GM23338 (cell line): ENCODE data around the gene SSH2. TPM values are rescaled to one million over a fixed set of nuclear protein-coding genes. Genes with fewer than 3 reads are reported as not detected.

Source experiments
- ATAC-seq: fragments of 200-7000 bp; cut with Tn5 transposase; 3 replicates; pipeline ENCODE4 v1.9.1; 2020
- DNase-seq: peaks from one replicate; pipeline ENCODE4 v3.0.0-alpha.2; 2015; ENCODE audit warnings: low spot score
- H2AFZ ChIP-seq: fragments of 200-600 bp; sonication (generic); 2 replicates; pipeline ENCODE4 v1.8.0; 2016; ENCODE audit warnings: antibody characterized with exemption, mild to moderate bottlenecking, moderate library complexity
- H3F3A ChIP-seq: fragments of 200-600 bp; sonication (generic); replicated peaks from 2 replicates; pipeline ENCODE4 v1.8.0; 2017; ENCODE audit warnings: antibody characterized with exemption, mixed run types, low read depth
- H3K27ac ChIP-seq: fragments of 200-600 bp; sonication (generic); 2 replicates; pipeline ENCODE4 v1.6.1; 2016; ENCODE audit warnings: low read depth
- H3K27me3 ChIP-seq: fragments of 200-600 bp; sonication (generic); 2 replicates; pipeline ENCODE4 v1.8.0; 2016; ENCODE audit warnings: mild to moderate bottlenecking, mixed run types, moderate library complexity; ENCODE audit not compliant: insufficient read depth
- H3K36me3 ChIP-seq: fragments of 200-600 bp; sonication (generic); 2 replicates; pipeline ENCODE4 v1.8.0; 2016; ENCODE audit warnings: mild to moderate bottlenecking; ENCODE audit not compliant: insufficient read depth
- H3K4me1 ChIP-seq: fragments of 200-600 bp; sonication (generic); 2 replicates; pipeline ENCODE4 v1.8.0; 2016; ENCODE audit warnings: mild to moderate bottlenecking, moderate library complexity; ENCODE audit not compliant: insufficient read depth
- H3K4me2 ChIP-seq: fragments of 200-600 bp; sonication (generic); 2 replicates; pipeline ENCODE4 v1.7.1; 2017; ENCODE audit warnings: mixed run types
- H3K4me3 ChIP-seq: fragments of 200-600 bp; sonication (generic); 2 replicates; pipeline ENCODE4 v1.6.1; 2016; ENCODE audit warnings: mixed run types
- H3K79me2 ChIP-seq: fragments of 200-600 bp; sonication (generic); replicated peaks from 2 replicates; pipeline ENCODE4 v1.8.0; 2017; ENCODE audit warnings: mild to moderate bottlenecking; ENCODE audit not compliant: insufficient read depth
- H3K9me2 ChIP-seq: fragments of 200-600 bp; sonication (generic); 2 replicates; pipeline ENCODE4 v1.8.0; 2017; ENCODE audit not compliant: insufficient read depth
- H4K20me1 ChIP-seq: fragments of 200-600 bp; sonication (generic); replicated peaks from 2 replicates; pipeline ENCODE4 v1.8.0; 2017; ENCODE audit warnings: mild to moderate bottlenecking; ENCODE audit not compliant: insufficient read depth
- H3K27ac Mint-ChIP-seq: 2 replicates; pipeline ENCODE4 v1.8.0; 2020; ENCODE audit warnings: inconsistent platforms, mild to moderate bottlenecking, moderate library complexity, mixed read lengths
- H3K27me3 Mint-ChIP-seq: 3 replicates; pipeline ENCODE4 v1.8.0; 2022; ENCODE audit warnings: low read depth, mild to moderate bottlenecking, moderate library complexity, mixed read lengths, inconsistent platforms; ENCODE audit not compliant: insufficient read depth, poor library complexity
- H3K36me3 Mint-ChIP-seq: 3 replicates; pipeline ENCODE4 v1.8.0; 2021; ENCODE audit warnings: low read depth, mild to moderate bottlenecking, inconsistent platforms, moderate library complexity, mixed read lengths
- H3K4me1 Mint-ChIP-seq: 3 replicates; pipeline ENCODE4 v1.8.0; 2020; ENCODE audit warnings: mild to moderate bottlenecking, inconsistent platforms, mixed read lengths
- H3K4me3 Mint-ChIP-seq: 3 replicates; pipeline ENCODE4 v1.8.0; 2021; ENCODE audit warnings: moderate library complexity, mild to moderate bottlenecking, inconsistent platforms, mixed read lengths
- H3K9me3 Mint-ChIP-seq: 3 replicates; pipeline ENCODE4 v1.8.0; 2020; ENCODE audit warnings: moderate library complexity, mild to moderate bottlenecking, inconsistent platforms, mixed read lengths
- CTCF ChIP-seq, 2 experiments: fragments of 200-600 bp in 1 of 2; sonication (generic) in 1 of 2; conservative IDR thresholded peaks; 2 replicates each; pipeline versions ENCODE4 v1.5.1 to v1.6.1; 2016 to 2017; ENCODE audit warnings: antibody characterized with exemption in 2 of 2, low read depth in 2 of 2, mild to moderate bottlenecking in 2 of 2, moderate library complexity in 1 of 2
- EZH2 ChIP-seq: fragments of 200-600 bp; sonication (generic); IDR thresholded peaks from one replicate; pipeline ENCODE4 v1.8.0; 2017; ENCODE audit warnings: antibody characterized with exemption, mild to moderate bottlenecking, low read depth; ENCODE audit not compliant: unreplicated experiment
- EZH2phosphoT487 ChIP-seq: fragments of 200-600 bp; sonication (generic); IDR thresholded peaks from one replicate; pipeline ENCODE4 v1.8.1; 2018; ENCODE audit warnings: antibody characterized with exemption; ENCODE audit not compliant: unreplicated experiment
- JUNB ChIP-seq: IDR thresholded peaks from one replicate; pipeline ENCODE4 v1.6.1; 2016; ENCODE audit warnings: antibody characterized with exemption; ENCODE audit not compliant: unreplicated experiment
- NANOG ChIP-seq: IDR thresholded peaks from 2 replicates; pipeline ENCODE4 v1.6.1; 2016; ENCODE audit warnings: antibody characterized with exemption, borderline replicate concordance
- POLR2AphosphoS5 ChIP-seq: IDR thresholded peaks from 2 replicates; pipeline ENCODE4 v1.6.1; 2016; ENCODE audit warnings: antibody characterized with exemption, low read depth
- ZNF114 ChIP-seq: fragments of 250-450 bp; sonication (Bioruptor Pico); IDR thresholded peaks from 2 replicates; pipeline ENCODE4 v1.5.0; 2020; ENCODE audit warnings: mild to moderate bottlenecking, moderate library complexity
- ZNF331 ChIP-seq: fragments of 250-450 bp; sonication (Bioruptor Pico); IDR thresholded peaks from 2 replicates; pipeline ENCODE4 v1.5.0; 2020; ENCODE audit warnings: low read depth, mild to moderate bottlenecking, moderate library complexity
- polyA plus RNA-seq: library from polyadenylated mRNA; unstranded; fragments of >200 nt; fragmentation: Nextera tagmentation; extraction: Ambion mirVana; gene quantifications from 2 replicates; pipeline ENCODE4 v1.2.1, GENCODE V29; 2016
- total RNA-seq: library from RNA; depleted of rRNA; stranded (reverse); fragments of >200 nt; shearing (Covaris generic); gene quantifications from 2 replicates; pipeline ENCODE4 v1.2.3, GENCODE V29; 2014
- TF ChIP-seq, protein P1 (sequence below): IDR thresholded peaks from 2 replicates; pipeline ENCODE4 v1.6.1; 2016; ENCODE audit warnings: antibody characterized with exemption
- TF ChIP-seq, protein P2 (sequence below): fragments of 250-450 bp; sonication (Bioruptor Pico); IDR thresholded peaks from 2 replicates; pipeline ENCODE4 v1.5.0; 2020; ENCODE audit warnings: mild to moderate bottlenecking, moderate library complexity

SSH2 gene
- total and polyA plus RNA-seq, 2 experiments from 2014 or later: 9.9 to 12.1 TPM

GRCh38 chr17:29836643-29837042 lies 93.4 kb downstream of the SSH2 start:
- Mint-ChIP-seq H3K27me3 (no peaks in the 10 kb centered on the region), H3K36me3 (no peaks in the 10 kb centered on the region), H3K4me3 (no peak overlapping the region), H3K27ac (no peak overlapping the region), H3K4me1 (peaks cover 11% of the 10 kb centered on the region), H3K9me3 (no peaks in the 10 kb centered on the region)
- H2AFZ ChIP-seq: no peak overlapping the region
- H3K4me3 ChIP-seq: no peak overlapping the region
- H3K27ac ChIP-seq: no peak overlapping the region
- DNase-seq: no peak
- H3K36me3 ChIP-seq: no peaks in the 10 kb centered on the region
- ATAC-seq: no peak
- H3F3A ChIP-seq: no peaks in the 10 kb centered on the region
- H3K4me1 ChIP-seq: peaks cover 14% of the 10 kb centered on the region
- TF ChIP-seq, protein P1, sequence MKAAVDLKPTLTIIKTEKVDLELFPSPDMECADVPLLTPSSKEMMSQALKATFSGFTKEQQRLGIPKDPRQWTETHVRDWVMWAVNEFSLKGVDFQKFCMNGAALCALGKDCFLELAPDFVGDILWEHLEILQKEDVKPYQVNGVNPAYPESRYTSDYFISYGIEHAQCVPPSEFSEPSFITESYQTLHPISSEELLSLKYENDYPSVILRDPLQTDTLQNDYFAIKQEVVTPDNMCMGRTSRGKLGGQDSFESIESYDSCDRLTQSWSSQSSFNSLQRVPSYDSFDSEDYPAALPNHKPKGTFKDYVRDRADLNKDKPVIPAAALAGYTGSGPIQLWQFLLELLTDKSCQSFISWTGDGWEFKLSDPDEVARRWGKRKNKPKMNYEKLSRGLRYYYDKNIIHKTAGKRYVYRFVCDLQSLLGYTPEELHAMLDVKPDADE: no peak
- TF ChIP-seq ZNF331 (CRISPR knock-in tag): no peak
- no peak for TF ChIP-seq CTCF (conservative IDR thresholded peaks at IDR 0.05; ENCODE audit: low read depth in 2 of 2)
- no peak for TF ChIP-seq POLR2AphosphoS5
- no peak for TF ChIP-seq ZNF114 (CRISPR knock-in tag)
- no peak for TF ChIP-seq EZH2phosphoT487
- TF ChIP-seq JUNB: no peak
- no peak for TF ChIP-seq NANOG
- TF ChIP-seq, protein P2, sequence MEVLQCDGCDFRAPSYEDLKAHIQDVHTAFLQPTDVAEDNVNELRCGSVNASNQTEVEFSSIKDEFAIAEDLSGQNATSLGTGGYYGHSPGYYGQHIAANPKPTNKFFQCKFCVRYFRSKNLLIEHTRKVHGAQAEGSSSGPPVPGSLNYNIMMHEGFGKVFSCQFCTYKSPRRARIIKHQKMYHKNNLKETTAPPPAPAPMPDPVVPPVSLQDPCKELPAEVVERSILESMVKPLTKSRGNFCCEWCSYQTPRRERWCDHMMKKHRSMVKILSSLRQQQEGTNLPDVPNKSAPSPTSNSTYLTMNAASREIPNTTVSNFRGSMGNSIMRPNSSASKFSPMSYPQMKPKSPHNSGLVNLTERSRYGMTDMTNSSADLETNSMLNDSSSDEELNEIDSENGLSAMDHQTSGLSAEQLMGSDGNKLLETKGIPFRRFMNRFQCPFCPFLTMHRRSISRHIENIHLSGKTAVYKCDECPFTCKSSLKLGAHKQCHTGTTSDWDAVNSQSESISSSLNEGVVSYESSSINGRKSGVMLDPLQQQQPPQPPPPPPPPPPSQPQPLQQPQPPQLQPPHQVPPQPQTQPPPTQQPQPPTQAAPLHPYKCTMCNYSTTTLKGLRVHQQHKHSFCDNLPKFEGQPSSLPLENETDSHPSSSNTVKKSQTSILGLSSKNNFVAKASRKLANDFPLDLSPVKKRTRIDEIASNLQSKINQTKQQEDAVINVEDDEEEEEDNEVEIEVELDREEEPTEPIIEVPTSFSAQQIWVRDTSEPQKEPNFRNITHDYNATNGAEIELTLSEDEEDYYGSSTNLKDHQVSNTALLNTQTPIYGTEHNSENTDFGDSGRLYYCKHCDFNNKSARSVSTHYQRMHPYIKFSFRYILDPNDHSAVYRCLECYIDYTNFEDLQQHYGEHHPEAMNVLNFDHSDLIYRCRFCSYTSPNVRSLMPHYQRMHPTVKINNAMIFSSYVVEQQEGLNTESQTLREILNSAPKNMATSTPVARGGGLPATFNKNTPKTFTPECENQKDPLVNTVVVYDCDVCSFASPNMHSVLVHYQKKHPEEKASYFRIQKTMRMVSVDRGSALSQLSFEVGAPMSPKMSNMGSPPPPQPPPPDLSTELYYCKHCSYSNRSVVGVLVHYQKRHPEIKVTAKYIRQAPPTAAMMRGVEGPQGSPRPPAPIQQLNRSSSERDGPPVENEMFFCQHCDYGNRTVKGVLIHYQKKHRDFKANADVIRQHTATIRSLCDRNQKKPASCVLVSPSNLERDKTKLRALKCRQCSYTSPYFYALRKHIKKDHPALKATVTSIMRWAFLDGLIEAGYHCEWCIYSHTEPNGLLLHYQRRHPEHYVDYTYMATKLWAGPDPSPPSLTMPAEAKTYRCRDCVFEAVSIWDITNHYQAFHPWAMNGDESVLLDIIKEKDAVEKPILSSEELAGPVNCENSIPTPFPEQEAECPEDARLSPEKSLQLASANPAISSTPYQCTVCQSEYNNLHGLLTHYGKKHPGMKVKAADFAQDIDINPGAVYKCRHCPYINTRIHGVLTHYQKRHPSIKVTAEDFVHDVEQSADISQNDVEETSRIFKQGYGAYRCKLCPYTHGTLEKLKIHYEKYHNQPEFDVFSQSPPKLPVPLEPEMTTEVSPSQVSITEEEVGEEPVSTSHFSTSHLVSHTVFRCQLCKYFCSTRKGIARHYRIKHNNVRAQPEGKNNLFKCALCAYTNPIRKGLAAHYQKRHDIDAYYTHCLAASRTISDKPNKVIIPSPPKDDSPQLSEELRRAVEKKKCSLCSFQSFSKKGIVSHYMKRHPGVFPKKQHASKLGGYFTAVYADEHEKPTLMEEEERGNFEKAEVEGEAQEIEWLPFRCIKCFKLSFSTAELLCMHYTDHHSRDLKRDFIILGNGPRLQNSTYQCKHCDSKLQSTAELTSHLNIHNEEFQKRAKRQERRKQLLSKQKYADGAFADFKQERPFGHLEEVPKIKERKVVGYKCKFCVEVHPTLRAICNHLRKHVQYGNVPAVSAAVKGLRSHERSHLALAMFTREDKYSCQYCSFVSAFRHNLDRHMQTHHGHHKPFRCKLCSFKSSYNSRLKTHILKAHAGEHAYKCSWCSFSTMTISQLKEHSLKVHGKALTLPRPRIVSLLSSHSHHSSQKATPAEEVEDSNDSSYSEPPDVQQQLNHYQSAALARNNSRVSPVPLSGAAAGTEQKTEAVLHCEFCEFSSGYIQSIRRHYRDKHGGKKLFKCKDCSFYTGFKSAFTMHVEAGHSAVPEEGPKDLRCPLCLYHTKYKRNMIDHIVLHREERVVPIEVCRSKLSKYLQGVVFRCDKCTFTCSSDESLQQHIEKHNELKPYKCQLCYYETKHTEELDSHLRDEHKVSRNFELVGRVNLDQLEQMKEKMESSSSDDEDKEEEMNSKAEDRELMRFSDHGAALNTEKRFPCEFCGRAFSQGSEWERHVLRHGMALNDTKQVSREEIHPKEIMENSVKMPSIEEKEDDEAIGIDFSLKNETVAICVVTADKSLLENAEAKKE: no peak
- no peak for TF ChIP-seq EZH2
- H3K9me2 ChIP-seq: peaks cover 2% of the 10 kb centered on the region; the same call in 1 of the 2 replicates
- no peaks in the 10 kb centered on the region for H3K79me2 ChIP-seq
- no peak overlapping the region for H3K4me2 ChIP-seq
- no peaks in the 10 kb centered on the region for H4K20me1 ChIP-seq
- H3K27me3 ChIP-seq: no peaks in the 10 kb centered on the region
